ENCODE data around the gene NOP14. TPM values are rescaled to one million over a fixed set of nuclear protein-coding genes. Genes with fewer than 3 reads are reported as not detected.
"Not testable (repeated sequence)": the region's sequence is repeated elsewhere in the genome, so short reads cannot be mapped to it uniquely, and the experiment has no call there.

The NOP14 gene
- total and polyA plus RNA-seq, 4 donors = 6.1 to 16.9 (median 14.4) TPM

DNA sequence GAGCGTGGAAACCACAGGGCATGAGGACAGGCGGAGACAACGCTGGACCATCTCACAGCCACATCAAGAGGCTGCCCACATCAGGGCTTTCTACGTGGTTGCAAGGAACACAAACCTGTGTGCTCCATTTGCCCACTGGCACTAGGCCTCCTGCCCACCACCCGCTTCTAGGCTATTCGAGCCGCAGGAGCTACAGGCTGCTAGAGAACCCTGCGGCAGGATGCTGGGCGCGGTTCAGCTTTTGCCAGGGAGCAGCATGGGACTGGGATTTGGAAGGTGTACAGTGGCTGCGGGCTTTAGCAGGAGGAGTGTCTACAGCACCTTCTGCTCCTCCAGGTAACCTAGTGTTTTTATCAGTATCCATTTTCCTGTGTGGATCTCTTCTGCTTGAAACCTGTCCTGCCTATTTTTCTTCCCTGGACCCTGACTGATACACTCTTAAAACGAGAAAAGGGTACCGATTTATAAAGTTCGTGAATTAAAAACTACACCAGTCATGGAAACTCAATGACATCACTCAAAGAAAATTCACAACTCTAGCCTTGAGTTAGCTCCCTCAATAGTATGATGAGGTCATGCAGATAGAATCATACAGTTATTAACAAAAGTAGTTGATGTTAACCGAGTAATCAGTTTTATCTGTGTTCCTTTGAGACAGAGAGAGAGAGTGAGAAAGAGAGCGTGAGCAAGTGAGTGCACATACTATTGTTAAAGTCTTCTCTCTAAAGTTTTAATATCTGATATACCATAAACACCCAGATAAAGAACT, 12.8 kb downstream of the NOP14 start:
- WGBS (ENCODE audit: insufficient coverage) = 95% methylated on average over 9 of the region's 16 CpGs
- Histone ChIP-seq H3K4me1 (ENCODE audit: control insufficient read depth, insufficient read depth, low read length) (no peaks in the 10 kb centered on the region), H3K36me3 (ENCODE audit: control insufficient read depth, insufficient read depth, low read length) (peaks cover 87% of the 10 kb centered on the region), H3K4me3 (ENCODE audit: low read depth, low read length) (no peak overlapping the region), H3K9me3 (ENCODE audit: control insufficient read depth, insufficient read depth, low read length) (no peaks in the 10 kb centered on the region), H3K27ac (ENCODE audit: low read depth, low read length) (no peak overlapping the region), H3K27me3 (ENCODE audit: control insufficient read depth, insufficient read depth, low read length) (no peaks in the 10 kb centered on the region)
- no peak for DNase-seq (ENCODE audit: low read depth in 4 of 6, low spot score in 6 of 6)

DNA sequence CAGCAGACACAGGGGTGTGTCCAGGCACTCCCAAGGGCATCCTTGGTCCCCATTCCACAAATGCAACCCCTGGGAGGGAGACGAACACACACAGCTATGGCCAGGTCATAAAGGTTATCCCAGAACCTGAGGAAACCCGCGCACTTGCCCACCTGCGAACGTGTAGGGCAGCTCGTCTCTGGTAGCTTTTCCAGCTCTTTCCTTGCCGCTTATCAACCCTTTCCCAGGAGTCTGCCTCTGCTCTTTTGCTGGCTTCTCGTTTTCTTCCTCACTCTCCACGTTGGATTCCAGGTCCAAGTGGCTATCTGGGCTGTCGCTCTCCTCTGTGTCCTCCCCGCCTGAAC, 13.5 kb downstream of the NOP14 start:
- 98% methylated on average over 11 of the region's 11 CpGs for WGBS (ENCODE audit: insufficient coverage)
- DNase-seq (ENCODE audit: low read depth in 4 of 6, low spot score in 6 of 6) = no peak
- Histone ChIP-seq H3K9me3 (ENCODE audit: control insufficient read depth, insufficient read depth, low read length) (no peaks in the 10 kb centered on the region), H3K27me3 (ENCODE audit: control insufficient read depth, insufficient read depth, low read length) (no peaks in the 10 kb centered on the region), H3K4me3 (ENCODE audit: low read depth, low read length) (no peak overlapping the region), H3K4me1 (ENCODE audit: control insufficient read depth, insufficient read depth, low read length) (no peaks in the 10 kb centered on the region), H3K36me3 (ENCODE audit: control insufficient read depth, insufficient read depth, low read length) (peaks cover 86% of the 10 kb centered on the region), H3K27ac (ENCODE audit: low read depth, low read length) (no peak overlapping the region)

DNA sequence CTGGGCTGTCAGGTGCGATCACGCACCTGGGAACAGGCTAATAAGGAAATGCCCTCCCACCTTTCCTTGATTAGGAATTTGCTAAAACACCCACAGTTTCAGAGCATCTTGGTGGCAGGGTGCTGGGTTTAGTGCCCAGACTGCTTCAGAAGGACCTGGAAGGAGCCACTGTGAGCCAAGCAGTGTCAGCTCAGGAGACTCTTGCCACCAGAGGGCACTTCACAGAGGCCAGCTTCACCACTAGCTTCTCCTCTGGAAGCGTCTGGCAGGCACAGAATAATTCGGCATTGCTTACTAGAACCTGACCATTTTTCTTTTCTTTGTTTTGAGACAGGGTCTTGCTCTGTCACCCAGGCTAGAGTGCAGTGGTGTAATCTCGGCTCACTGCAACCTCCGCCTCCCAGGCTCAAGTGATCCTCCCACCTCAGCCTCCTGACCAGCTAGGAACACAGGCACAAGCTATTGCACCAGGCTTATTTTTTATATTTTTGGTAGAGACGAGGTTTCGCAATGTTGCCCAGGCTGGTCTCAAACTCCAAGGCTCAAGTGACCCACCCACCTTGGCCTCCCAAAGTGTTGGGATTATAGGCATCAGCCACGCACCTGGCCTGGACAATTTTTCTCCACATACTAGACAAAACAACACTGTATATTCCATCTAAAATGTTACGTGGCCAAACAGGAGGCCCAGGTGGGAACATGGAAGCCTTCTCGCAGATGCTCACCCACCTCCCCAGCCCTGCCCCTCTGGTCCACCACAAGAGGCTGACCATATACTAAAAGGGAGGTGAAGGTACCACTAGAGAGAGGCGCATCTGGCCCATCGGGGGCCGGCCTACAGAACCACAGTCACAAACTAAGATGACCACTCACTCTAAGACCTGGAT, 14.1 kb downstream of the NOP14 start:
- WGBS (ENCODE audit: insufficient coverage) = 98% methylated on average over 7 of the region's 14 CpGs
- no peaks in the 10 kb centered on the region for H3K9me3 ChIP-seq (ENCODE audit: control insufficient read depth, insufficient read depth, low read length)

DNA sequence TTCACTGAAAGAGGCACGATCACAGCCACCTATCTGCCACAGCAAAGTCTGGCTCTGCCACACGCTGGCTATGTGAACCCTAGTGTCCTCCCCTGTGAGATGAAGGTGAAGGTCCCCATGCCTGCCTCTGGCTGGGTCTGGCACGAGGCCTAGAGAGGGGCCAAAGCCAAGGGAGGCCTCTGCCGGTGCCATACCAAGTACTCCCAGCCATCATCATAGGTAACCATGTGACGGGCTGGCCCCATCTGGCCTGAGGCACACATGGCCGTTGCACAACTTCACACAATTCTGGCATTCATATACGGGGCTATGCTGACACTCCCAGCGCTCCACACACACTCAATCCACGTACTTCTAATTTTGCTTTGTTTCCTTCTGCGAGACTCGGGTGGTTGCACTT, 15.3 kb downstream of the NOP14 start:
- H3K27ac ChIP-seq (ENCODE audit: low read depth, low read length) = no peak overlapping the region
- no peaks in the 10 kb centered on the region for H3K27me3 ChIP-seq (ENCODE audit: control insufficient read depth, insufficient read depth, low read length)
- WGBS (ENCODE audit: insufficient coverage) = 89% methylated on average over 11 of the region's 11 CpGs
- DNase-seq (ENCODE audit: low read depth in 4 of 6, low spot score in 6 of 6) = no peak
- no peak overlapping the region for H3K4me3 ChIP-seq (ENCODE audit: low read depth, low read length)
- peaks cover 88% of the 10 kb centered on the region for H3K36me3 ChIP-seq (ENCODE audit: control insufficient read depth, insufficient read depth, low read length)
- H3K4me1 ChIP-seq (ENCODE audit: control insufficient read depth, insufficient read depth, low read length) = no peaks in the 10 kb centered on the region
- no peaks in the 10 kb centered on the region for H3K9me3 ChIP-seq (ENCODE audit: control insufficient read depth, insufficient read depth, low read length)

More for the DNA sequence above, 14.1 kb downstream of the NOP14 start:
- H3K27me3 ChIP-seq (ENCODE audit: control insufficient read depth, insufficient read depth, low read length) = no peaks in the 10 kb centered on the region
- peaks cover 86% of the 10 kb centered on the region for H3K36me3 ChIP-seq (ENCODE audit: control insufficient read depth, insufficient read depth, low read length)
- DNase-seq (ENCODE audit: low read depth in 4 of 6, low spot score in 6 of 6) = peak in 1 of 6 donors; percentile 26
- no peaks in the 10 kb centered on the region for H3K4me1 ChIP-seq (ENCODE audit: control insufficient read depth, insufficient read depth, low read length)
- H3K27ac ChIP-seq (ENCODE audit: low read depth, low read length) = no peak overlapping the region
- H3K4me3 ChIP-seq (ENCODE audit: low read depth, low read length) = no peak overlapping the region

DNA sequence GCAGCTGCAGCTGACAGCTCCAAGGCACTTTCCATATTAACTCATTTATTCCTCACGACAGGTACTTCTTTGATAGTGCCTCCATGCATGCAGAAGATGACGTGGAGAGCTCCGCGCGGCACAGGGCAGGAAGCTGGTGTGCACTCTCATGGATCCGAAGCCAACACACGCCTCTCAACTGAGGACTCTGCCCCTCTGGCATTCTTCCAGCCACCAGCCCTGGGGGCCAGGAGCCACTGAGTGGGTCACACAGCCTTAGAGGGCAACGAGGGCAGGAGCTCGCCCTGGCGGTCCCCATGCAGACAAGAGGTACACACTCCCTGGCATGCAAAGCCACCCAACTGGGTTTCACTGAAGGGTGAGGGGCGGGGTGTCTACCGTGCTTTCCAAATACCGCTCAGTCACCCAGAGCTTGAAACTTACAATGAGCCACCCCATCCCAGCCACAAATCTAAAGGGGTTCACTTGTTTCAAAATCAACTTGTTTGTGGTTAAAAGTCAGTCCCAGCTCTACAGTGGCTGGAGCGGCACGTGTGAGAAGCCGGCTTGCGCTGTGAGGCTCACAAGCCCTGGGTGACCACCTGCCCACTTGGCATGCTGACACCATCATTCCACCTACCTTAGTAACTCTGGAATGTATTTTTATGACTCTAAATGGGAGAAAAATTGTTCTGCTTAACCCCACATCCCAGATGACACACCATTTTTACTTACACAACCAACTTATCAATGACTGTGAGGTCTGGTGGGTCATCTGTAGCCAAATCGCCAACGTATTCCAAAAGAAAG, 16.2 kb downstream of the NOP14 start:
- Histone ChIP-seq H3K27me3 (ENCODE audit: control insufficient read depth, insufficient read depth, low read length) (no peaks in the 10 kb centered on the region), H3K4me1 (ENCODE audit: control insufficient read depth, insufficient read depth, low read length) (no peaks in the 10 kb centered on the region), H3K9me3 (ENCODE audit: control insufficient read depth, insufficient read depth, low read length) (no peaks in the 10 kb centered on the region), H3K4me3 (ENCODE audit: low read depth, low read length) (no peak overlapping the region), H3K36me3 (ENCODE audit: control insufficient read depth, insufficient read depth, low read length) (peaks cover 90% of the 10 kb centered on the region), H3K27ac (ENCODE audit: low read depth, low read length) (no peak overlapping the region)
- no peak for DNase-seq (ENCODE audit: low read depth in 4 of 6, low spot score in 6 of 6)
- 97% methylated on average over 15 of the region's 19 CpGs for WGBS (ENCODE audit: insufficient coverage)

DNA sequence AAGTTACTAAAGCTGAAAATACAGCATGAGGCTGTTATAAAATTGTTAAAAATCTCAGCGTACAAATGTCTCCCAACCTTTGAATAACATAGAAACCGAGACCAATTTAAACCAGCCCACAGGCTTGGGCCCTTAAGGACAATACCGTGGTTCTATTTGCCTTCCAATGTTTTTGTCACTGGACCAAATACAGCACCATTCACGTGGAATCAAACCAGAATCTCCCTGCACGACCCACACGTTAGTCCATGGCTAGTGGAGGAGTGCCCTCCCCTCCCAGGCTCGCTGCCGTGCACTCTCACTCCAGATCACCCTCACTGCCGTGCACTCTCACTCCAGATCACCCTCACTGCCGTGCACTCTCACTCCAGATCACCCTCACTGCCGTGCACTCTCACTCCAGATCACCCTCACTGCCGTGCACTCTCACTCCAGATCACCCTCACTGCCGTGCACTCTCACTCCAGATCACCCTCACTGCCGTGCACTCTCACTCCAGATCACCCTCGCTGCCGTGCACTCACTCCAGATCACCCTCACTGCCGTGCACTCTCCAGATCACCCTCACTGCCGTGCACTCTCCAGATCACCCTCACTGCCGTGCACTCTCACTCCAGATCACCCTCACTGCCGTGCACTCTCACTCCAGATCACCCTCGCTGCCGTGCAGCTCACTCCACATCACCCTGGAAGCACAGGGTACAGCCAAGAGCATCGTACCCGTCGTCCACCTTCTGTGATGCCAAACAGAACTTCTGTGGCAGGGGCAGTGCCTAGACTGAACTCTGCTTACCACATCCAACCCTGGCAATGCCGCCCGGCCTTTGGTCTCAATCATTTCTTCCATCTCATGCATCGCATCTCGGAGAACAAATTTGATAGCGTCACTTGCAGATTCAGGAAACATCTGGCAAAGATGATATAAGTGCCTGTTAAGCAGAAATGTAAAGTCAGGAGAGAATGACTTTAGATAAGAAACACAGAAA, 17.3 kb downstream of the NOP14 start:
- not testable (repeated sequence) for H3K9me3 ChIP-seq (ENCODE audit: control insufficient read depth, insufficient read depth, low read length); H3K27ac ChIP-seq (ENCODE audit: low read depth, low read length); H3K4me1 ChIP-seq (ENCODE audit: control insufficient read depth, insufficient read depth, low read length); DNase-seq (ENCODE audit: low read depth in 4 of 6, low spot score in 6 of 6); H3K4me3 ChIP-seq (ENCODE audit: low read depth, low read length); H3K27me3 ChIP-seq (ENCODE audit: control insufficient read depth, insufficient read depth, low read length)
- peaks cover 91% of the 10 kb centered on the region for H3K36me3 ChIP-seq (ENCODE audit: control insufficient read depth, insufficient read depth, low read length)
- 93% methylated on average over 24 of the region's 30 CpGs for WGBS (ENCODE audit: insufficient coverage)

DNA sequence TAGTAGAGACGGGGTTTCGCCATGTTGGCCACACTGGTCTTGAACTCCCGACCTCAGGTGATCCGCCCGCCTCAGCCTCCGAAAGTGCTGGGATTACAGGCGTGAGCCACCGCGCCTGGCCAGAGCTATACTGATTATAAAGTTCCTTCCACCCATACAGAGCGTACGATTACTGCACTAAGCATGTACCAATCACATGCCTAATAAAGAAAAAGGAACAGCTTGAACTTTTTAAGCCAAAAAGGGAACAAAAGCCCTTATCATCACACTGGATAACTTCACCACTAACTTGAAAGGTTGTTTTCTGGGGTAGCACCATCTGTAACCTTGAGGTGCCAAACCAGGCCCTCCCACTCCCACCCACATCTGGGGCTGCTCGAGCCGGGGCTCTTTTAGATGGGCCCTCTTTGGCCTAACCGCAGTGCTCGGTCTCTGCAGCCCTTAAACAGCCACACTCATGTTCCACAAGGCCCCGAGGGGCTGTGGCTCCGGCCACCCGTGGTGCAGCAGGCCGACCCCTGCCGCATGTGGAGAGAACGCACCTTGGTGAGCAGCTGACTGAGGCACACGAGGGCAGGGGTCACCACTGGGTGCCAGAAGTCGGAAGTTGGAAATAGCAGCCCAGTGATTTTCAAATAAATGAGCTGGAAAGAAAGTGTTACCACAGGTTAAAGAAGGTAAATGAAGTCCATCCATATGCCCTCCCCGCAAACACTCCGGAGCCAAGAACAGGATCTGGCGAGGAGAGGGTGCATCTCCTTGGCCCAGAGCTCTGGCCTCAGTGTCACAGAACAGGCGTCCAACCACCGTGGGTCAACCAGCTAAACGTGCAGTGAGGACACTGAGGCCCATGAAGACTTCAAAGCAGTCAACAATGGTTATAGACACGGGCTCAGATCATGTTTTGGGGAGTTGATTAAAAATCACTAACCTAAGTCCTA, 18.4 kb downstream of the NOP14 start:
- Histone ChIP-seq H3K36me3 (ENCODE audit: control insufficient read depth, insufficient read depth, low read length) (peaks cover 94% of the 10 kb centered on the region), H3K4me1 (ENCODE audit: control insufficient read depth, insufficient read depth, low read length) (no peaks in the 10 kb centered on the region), H3K27me3 (ENCODE audit: control insufficient read depth, insufficient read depth, low read length) (no peaks in the 10 kb centered on the region), H3K27ac (ENCODE audit: low read depth, low read length) (no peak overlapping the region), H3K4me3 (ENCODE audit: low read depth, low read length) (no peak overlapping the region), H3K9me3 (ENCODE audit: control insufficient read depth, insufficient read depth, low read length) (no peaks in the 10 kb centered on the region)
- 93% methylated on average over 28 of the region's 30 CpGs for WGBS (ENCODE audit: insufficient coverage)
- DNase-seq (ENCODE audit: low read depth in 4 of 6, low spot score in 6 of 6) = no peak

DNA sequence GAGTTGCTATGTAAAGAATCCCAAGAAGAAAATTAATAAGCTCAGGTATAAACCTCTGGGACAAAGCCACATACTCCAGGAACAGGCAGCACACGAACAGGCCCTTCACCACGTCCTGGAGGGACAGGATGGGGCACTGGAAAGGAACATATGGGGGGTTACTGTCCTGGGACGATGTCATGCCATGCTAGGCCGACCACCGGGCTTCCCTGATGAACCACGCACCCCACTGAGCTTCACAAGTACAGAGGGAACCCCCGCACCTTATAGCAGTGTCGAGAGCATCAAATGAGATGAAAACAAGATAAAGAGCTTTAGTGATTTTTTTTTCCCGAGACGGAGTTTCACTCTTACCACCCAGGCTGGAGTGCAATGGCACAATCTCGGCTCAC, 19.1 kb downstream of the NOP14 start:
- Histone ChIP-seq H3K4me3 (ENCODE audit: low read depth, low read length) (no peak overlapping the region), H3K4me1 (ENCODE audit: control insufficient read depth, insufficient read depth, low read length) (no peaks in the 10 kb centered on the region), H3K9me3 (ENCODE audit: control insufficient read depth, insufficient read depth, low read length) (no peaks in the 10 kb centered on the region), H3K27me3 (ENCODE audit: control insufficient read depth, insufficient read depth, low read length) (no peaks in the 10 kb centered on the region), H3K27ac (ENCODE audit: low read depth, low read length) (no peak overlapping the region), H3K36me3 (ENCODE audit: control insufficient read depth, insufficient read depth, low read length) (peaks cover 94% of the 10 kb centered on the region)
- 92% methylated on average over 4 of the region's 11 CpGs for WGBS (ENCODE audit: insufficient coverage)
- no peak for DNase-seq (ENCODE audit: low read depth in 4 of 6, low spot score in 6 of 6)
